Superior temporal gyrus (tissue), 1 donor: ENCODE measurements around the gene FNDC5.
A peak's percentile ranks its signal among the peaks of the same experiment; 100 is the strongest.

ENCODE experiments used
- DNase-seq: peaks from one replicate; pipeline ENCODE4 v3.0.0-alpha.2; 2016; ENCODE audit errors: extremely low spot score

FNDC5 gene

DNA sequence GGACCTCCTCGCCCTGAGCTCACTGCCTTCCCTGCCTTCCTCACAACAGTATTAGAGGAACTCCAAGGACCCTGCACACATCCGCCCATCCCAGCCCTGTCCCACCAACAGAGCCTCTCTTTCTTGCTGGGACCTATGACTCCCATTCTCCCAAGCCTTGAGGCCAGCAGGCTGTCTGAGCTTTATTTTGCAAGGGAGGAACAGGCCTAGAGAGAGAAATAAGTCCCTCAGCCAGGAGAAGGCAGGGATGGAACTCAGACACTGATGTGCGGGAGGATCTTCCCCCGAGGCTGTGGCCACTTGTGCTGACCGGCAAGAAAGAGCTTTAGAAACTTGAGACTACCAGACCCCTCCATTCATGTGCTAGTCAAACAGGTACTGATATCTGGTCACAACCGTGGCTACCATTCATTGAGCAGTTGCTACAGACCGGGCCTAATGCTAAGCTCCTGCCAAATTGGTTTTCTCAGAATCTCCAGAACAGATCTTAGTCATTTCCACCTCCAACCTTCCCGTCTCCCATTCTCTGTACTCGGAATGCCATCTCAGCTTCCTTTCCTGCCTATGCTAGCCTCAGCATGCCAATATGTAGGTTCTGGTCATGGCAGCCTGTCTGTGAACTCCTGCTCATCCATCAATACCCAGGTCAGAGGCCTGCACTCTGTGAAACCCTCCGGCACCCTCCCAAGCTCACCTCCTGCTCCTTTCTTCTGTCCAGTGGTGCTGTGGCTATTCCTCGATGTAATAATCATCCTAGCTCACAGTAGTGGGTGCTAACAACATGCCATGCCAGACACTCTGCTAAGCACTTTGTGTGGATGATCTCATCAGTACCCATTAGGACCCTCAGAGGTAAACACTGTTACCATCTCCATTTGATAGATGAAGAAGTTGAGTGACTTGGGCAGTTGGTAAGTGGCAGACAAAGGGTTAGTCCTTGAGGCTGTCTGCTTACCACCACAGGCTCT lies 26.7 kb upstream of the FNDC5 start:
- no peak for DNase-seq

DNA sequence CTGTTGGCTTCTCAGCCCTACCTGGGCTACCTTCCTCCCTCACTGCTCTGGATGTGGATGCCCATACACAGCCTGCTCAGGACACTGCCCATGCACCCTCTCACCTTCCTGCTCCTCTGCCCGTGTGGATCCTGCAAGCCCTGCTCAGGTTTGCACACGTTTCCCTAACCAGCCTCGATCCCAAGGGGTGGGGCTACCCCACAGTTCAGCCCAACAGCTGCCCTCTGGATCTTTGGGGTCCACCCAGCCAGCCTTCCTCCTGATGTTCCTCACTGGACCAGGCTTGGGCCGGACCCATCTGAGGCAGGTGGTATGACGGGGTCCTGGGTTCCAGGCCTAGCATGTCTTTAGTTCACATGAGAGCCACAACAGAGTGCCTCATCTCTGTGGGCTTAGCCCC lies 25.7 kb upstream of the FNDC5 start:
- no peak for DNase-seq

DNA sequence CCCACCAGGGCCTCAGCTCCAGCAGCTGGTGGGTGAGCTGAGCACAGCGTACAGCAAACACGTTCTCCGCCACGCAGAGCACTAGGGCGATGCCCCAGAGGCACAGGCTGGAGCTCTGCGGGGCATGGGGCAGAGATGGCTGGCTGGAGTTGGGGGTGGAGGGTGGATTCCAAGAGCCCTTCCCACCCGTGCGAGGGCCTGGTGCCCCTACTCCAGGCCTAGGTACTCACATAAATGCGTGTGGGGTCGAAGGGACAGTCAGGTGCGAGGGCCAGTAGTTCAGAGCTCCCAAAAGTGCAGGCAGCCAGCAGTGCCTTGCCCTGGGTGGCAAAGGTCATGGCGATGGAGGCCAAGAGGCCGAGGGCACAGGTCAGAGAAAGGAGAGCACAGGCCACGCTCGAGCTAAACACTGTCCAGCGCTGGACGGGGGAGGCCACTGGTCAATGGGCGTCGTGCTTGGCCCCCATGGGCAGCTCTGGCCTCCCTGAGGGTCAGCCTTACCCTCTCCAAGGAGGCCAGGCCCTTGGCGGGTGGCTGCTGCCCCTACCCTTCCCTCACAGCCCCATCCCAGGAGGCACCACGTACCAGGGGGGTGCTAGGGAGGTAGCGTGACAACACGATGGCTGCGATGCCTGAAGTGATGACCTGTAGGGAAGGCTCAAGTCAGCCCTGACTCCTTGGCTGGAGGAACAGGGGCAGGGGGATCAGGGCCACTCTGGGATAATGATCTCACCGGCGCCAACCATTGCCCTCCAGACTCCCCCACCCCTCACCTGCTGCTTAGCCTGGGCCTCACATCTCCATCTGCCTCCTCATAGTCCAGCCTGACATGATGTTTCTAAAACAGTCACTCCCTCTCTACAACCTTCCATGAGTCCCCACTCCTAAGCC lies 24.9 kb upstream of the FNDC5 start:
- no peak for DNase-seq

DNA sequence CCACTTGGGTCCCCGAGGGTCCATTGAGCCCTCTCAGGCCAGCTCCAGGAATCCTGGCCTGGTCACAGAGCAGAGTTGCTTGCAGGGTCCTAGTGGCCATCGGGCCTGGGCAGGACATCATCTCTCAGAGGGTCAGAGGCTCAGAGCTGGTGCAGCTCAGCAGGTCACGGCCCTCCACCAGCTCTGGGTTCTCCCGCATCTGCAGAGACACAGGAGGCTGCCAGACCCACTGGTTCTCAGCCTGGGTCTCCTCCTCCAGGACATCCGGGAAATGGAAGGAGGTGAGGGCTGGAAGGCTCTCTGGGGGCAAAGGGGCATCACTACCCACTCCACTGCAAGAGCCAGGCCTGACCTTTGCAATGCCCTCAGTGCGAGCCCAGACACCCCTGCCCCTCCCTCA lies 24.0 kb upstream of the FNDC5 start:
- no peak for DNase-seq

DNA sequence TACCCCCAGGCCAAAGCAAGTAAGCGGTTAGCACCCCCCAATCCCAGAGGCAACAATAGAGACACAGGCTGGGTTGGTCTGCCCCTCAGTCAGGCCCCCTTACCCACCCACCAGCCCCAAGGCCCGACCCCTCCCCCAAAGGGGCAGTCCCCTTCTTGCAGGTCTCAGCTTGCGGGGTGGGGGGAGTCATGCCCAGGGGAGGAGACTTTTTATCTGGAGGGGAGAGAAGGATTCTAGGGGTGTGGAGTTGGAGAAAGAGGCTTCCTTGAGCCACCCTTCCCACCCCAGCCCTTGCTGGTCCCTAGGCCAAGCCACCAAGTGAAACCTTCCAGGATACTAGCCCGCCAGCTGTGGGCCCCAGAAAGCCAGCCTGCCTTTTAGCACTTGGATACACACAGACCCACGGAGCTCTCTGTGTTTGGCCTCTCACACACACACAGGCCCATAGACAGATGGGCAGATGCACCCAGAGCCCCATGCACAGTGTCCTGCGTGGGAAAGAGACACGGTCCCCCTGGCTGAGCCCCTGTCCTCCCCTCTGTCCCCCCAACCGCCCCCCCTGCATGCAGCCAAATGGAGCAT lies 23.4 kb upstream of the FNDC5 start:
- DNase-seq = no peak

DNA sequence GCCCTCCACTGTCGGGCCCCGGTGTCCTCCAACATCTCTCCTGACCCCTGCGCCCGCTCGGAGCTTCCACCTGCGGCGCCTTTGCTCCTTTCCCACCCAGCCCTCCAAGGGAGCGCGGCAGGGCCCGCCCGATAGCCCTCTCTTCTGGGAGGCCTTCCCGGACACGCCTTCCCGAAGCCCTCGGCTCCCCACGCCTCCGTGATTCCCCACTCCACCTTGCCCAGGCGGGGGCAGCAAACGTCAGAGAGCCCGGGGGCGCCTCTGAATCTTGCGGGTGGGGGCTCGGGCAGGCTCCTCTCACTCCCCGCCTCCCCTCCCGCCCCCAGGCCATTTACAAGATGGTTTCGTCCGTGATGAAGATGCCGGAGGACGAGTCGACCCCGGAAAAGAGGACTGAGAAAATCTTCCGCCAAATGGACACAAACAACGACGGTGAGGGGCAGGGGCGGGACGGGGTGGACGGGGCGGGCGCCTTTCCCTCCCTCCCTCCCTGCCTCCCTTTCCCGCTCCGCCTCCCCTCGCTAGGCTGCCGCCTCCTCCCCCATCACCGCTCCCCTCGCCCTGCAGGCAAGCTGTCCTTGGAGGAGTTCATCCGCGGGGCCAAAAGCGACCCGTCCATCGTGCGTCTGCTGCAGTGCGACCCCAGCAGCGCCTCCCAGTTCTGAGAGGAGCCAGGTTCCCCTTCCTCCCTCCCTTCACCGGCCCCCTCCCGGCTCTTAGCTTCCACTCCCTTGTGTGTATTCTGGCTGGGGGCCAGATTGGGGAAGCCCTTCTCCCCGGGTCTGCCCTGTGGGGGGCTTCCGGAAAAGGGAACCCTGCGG lies 22.7 kb upstream of the FNDC5 start:
- DNase-seq = no peak

DNA sequence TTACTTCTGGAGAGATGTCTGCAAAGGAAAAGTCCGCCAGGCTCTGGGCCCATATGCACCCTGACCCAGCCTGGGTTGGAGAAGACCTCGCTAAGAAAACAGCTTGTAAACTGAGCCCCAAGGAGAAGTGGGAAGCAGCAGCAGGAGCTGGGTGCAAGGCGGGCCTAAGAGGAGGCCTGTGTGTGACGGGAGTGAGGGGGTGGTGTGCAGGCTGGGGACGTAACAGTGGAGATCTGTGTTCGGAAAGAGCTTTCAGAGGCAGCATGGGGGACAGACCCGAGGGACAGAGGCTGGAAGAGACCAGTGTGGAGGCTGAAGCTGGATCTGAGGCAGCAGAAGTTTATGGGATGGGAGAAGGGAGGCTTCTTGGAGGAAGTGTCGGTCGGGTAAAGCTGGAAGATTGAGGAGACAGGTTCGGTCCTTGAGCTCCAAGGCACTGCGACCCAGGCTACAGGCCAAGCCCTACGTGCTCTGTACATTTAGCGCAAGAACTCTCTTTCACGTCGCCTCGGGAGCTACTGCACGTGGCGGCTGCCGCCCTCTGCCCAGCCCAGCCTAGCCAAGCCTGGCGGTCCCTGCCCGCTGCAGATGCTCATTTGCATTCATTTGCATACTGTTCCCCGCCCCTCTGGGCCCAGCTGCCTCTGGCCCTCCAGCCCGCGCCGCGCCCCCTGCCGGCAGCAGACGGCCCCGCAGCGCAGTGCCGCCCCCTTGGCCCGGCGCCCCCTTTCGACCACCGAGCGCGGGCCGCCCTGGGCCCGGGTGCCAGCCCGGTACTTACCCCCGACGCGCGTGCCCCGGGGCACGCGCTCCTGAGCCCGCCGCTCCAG lies 21.9 kb upstream of the FNDC5 start:
- peak; percentile 77 for DNase-seq

DNA sequence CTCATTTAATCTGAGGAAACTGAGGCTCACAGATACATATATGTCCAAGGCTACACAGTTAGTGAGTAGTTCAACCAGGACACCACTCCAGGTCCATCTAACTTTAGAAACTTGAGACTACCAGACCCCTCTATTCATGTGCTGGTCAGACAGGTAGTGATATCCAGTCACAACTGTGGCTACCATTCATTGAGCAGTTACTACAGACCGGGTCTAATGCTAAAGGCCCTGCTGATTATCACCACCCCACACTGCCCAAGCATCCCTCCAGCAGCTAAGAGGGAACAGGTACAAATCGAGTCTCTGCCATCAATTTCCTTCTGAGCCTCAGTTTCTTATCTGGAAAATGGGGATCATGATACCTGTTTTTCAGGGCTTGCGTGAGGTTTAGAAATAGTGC lies 20.9 kb upstream of the FNDC5 start:
- DNase-seq = no peak

DNA sequence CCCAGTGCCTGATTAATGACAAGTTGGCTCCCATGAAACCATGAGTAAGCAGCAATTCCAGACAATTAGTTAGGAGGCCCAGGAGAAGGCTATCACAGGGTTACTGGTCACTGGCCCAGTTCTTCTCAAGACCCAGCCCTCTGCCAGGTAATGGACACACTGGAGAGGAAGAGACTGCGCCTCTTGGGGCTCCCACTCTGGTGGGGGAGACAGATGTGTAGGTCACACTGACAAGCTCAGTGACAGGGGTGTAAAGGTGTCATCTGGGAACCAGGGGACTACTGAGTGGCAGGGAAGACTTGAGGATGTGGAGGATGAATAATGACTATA lies 20.5 kb upstream of the FNDC5 start:
- no peak for DNase-seq

DNA sequence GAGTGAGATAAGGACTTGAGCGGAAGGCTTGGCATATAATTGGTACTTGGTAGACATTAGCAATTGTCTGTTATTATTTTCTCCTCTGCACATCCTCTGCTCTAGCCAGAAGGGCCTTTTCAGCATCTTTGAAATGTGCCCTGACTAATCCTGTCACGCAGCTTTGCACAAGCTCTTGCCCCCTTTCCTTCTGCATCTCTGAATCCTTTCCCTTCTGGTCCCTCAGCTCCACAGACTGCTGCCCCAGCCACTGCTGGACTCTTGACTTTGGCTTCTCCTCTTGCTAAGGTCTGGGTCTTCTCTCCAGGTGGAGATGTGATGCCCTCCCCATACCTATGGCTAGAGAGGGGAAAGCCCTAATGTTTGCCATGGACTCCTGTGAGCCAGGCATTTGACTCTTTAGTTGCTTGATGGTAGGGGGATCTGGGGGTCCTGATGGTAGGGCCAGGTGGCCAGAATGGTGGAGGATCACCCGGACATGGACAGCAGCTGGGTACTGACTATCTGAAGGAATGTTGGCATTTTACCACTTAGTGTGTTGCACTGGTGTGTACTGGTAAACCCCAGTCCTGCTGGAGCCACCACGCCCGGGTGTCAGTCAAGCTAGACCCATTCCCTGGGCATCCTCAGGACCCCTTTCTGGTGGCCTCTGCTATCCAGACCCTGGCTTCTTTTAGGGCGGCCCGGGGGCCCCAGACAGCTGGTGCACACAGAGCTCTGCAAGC lies 20.0 kb upstream of the FNDC5 start:
- no peak for DNase-seq

DNA sequence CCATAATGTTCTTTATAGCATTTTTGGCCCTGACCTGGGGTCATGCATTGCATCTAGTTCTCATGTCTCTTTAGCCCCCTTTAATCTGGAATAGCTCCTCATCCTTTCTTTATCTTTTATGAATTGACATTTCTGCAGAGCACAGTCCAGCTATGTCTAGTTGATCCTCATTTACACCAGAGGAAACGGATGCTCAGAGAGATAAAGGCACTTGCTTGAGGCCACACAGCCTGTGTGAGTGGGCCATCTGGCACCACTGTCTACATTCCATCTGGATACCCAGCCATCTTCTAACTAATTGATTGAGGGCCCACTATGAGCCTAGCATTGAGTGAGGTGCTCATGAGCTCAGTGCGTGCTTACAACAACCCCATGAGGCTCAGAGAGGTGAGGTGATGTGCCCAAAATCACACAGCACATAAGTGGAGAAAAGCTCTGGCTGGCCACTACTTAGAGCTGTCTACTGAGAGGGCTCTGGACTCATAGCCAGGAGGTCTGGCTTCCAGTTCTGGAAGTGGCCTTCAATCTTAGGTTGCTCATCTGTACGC lies 19.1 kb upstream of the FNDC5 start:
- no peak for DNase-seq

DNA sequence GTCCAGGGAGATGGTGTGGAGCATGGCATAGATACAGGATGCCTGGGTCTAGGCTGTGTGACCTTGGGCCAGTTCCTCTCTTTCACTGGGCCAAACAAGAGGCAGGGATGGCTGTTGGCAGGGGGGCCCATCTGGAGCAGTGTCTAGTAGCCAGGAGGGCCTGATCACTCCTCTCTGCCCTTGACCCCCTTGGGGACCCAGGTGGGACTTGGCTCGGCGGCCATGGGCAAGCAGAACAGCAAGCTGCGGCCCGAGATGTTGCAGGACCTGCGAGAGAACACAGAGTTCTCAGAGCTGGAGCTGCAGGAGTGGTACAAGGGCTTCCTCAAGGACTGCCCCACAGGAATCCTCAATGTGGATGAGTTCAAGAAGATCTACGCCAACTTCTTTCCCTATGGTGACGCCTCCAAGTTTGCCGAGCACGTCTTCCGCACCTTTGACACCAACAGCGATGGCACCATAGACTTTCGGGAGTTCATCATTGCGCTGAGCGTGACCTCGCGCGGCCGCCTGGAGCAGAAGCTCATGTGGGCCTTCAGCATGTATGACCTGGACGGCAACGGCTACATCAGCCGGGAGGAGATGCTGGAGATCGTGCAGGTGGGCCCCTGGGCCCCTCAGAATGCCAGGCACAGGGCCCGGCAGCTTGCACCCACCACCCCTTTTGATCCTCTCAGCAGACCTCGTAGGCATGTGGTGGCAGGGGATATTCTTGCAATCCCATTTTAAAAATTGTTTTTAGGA lies 18.1 kb upstream of the FNDC5 start:
- DNase-seq = no peak

DNA sequence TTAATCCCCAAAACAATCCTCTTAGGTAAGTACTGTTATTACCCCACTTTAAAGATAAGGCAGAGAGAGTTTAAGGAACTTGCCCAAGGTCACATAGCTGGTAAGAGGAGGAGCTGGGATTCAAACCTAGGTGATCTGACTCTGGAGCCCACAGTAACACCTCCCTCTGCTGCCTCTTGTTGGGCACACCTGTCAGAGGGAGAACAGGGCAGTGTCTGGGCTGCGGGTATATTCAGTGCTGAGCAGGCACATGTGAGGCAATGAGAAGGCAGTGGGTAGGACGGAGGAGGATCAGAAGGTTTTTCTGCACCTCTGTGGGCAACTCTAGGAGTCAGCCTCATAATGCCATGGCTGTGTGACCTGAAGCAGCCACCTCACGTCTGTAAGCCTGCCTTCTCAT lies 17.4 kb upstream of the FNDC5 start:
- DNase-seq = no peak

DNA sequence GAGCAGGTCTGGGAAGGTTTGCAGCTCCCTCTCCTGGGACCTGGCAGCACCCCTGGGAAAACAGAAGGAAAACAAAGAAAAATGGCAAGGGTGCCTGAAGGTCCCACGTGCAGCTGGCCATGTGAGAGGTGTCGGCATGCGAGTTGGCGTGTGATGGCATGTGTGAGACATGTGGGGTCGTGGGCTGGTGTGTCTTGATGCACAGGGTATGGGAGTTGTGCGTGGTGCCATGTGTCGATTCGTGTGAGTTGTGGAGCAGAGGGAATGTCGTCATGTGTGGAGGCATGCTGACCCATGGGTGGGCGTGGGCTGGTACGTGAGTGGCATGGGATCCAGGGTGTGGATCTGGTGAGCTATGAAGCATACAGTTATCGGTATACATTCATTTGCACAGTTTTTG lies 16.9 kb upstream of the FNDC5 start:
- no peak for DNase-seq

DNA sequence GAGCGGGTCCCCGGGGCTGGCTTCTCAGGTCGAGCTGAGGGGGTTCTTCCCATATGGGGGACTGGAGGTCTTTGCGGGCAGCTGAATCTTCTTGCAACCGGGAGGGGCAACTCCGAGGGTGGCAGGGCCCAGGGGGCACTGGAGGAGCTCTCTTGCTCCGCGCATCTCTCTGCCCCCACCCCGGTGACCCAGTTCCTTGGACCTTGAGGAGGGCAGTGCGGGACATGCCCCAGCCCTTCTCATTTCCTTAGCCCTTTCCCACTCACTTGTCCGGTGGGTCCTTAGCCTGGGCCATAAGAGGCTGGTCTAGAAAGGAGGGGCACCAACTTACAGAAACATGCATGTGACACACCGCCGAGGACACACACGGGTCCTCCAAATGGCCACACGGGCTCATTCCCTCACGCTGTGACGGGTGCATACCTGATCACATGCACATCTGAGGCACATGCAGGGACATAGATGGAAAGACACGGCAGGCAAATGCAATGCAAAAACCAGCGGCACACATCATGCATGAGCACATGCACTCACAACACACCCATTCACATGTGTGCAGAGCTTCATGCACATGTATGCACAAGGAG lies 16.2 kb upstream of the FNDC5 start:
- DNase-seq = no peak

DNA sequence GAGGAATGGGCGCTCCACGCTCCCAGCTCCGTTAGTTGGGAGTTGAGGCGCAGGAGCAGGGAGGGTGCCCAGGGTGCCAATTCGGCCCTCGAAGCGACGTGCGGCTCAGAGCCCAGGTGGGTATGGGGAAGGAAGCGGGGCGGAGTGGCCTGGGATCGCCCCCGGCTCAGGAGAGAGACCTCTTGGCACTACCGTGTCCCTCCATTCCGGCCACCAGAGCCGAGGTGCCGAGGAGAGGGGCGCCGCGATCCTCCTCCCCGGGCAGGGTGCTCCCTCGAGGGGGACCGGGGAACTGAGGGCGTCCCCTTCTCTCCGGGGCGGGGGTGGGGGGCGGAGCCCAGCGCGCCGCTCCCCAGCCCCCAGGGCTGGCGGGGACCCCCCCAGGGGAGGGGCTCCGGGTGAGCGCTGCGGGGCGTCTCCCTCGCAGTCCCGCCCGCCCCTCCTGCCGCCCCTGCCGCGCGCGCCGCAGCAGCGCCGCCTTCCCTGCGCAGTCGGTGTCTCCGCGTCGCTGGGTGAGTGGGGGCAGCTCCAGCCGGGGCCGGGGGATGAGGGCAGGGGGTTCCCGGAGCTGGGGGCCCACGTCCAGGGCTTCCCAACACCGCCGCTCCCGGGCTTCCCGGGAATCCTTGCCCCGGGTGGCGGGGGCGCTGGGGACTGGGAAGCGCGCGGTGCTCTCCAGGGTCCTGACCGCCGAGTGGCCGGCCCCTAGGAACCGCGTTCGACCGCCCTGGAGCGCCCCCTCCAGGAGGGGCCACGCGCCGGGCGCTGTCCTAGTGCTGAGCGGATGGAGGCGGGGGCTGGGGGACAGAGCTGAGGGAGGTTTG lies 15.5 kb upstream of the FNDC5 start, which contains the start of gene HPCA:
Gene HPCA (plus strand): TSS at position 488 of the 824 bp plus-strand sequence. CDS start 2,408 bp downstream, outside the sequence.
- DNase-seq = no peak

DNA sequence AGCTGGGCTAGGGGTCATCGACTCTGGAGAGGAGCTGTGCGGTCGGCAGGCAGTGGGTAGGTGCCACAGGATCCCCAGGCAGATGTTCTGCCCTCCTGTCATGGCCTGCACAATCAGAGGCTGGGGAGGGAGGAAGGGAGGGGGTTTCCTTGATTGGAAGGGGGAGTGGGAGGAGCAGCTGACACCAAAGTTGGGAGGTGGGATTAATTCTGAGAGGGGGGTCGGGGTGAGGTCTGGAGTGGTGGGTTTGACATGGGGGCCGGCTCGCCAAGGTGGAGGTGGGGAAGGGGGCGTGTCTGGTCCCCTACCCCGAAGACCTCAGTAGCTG lies 14.9 kb upstream of the FNDC5 start:
- DNase-seq = no peak

DNA sequence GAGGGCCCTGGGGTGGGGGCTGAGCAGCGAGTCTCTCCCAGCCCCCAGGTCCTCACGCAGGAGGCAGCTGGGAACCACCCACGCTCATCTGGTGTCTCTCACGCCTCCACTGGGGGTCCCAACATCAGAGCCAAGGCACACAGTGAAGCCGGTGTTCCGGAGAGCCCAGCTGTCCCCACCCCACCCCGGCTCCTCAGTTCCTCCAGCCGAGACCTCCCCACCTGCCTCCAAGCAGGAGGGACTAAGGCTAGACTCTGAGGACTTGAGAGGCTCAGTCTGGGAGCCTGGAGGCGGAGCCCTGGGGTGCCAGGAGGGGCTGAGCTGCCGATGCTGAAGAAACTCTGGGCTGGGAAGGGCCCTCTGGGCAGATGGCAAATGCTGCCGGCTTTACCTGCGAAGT lies 14.0 kb upstream of the FNDC5 start:
- no peak for DNase-seq
